ENCODE data around the gene EDAR.

The EDAR gene

GRCh38 chr2:109000738-109001137 is 11.7 kb upstream of the EDAR start:
- DNase-seq, result no peak

GRCh38 chr2:108998911-108999310 is 9.9 kb upstream of the EDAR start:
- DNase-seq, result no peak

GRCh38 chr2:108994178-108994577 is 5.2 kb upstream of the EDAR start:
- no peak for DNase-seq

- no peak for DNase-seq
Measured at GRCh38 chr2:108993095-108993937, 4.3 kb upstream of the EDAR start.

- no peak for DNase-seq
Measured at GRCh38 chr2:108988076-108988795, 784 bp downstream of the EDAR start.

- no peak for DNase-seq
Measured at GRCh38 chr2:108986916-108987510, 2.0 kb downstream of the EDAR start.

GRCh38 chr2:108983610-108984009 is 5.4 kb downstream of the EDAR start:
- no peak for DNase-seq

- DNase-seq, result no peak
Measured at GRCh38 chr2:108983061-108983460, 6.0 kb downstream of the EDAR start.

- DNase-seq, result no peak
Measured at GRCh38 chr2:108982259-108982679, 6.8 kb downstream of the EDAR start.

GRCh38 chr2:108981846-108982245 is 7.2 kb downstream of the EDAR start:
- DNase-seq, result no peak

- no peak for DNase-seq
Measured at GRCh38 chr2:108980076-108980475, 8.9 kb downstream of the EDAR start.

- DNase-seq, result no peak
Measured at GRCh38 chr2:108979461-108979860, 9.6 kb downstream of the EDAR start.

GRCh38 chr2:108978709-108979111 is 10.3 kb downstream of the EDAR start:
- no peak for DNase-seq

GRCh38 chr2:108975613-108976435 is 13.2 kb downstream of the EDAR start:
- no peak for DNase-seq

GRCh38 chr2:108974674-108975073 is 14.3 kb downstream of the EDAR start:
- no peak for DNase-seq

GRCh38 chr2:108972663-108973062 is 16.4 kb downstream of the EDAR start:
- DNase-seq, result no peak

- DNase-seq, result no peak
Measured at GRCh38 chr2:108971661-108972566, 17.1 kb downstream of the EDAR start.

GRCh38 chr2:108970369-108970768 is 18.7 kb downstream of the EDAR start:
- DNase-seq, result no peak

- no peak for DNase-seq
Measured at GRCh38 chr2:108969856-108970255, 19.2 kb downstream of the EDAR start.

GRCh38 chr2:108968619-108969018 is 20.4 kb downstream of the EDAR start:
- DNase-seq, result no peak

GRCh38 chr2:108967757-108968156 is 21.3 kb downstream of the EDAR start:
- no peak for DNase-seq
